Nephron (organoid): Measurements from ENCODE around the gene SPON1.
"Not testable (repeated sequence)": the region's sequence is repeated elsewhere in the genome, so short reads cannot be mapped to it uniquely, and the experiment has no call there.

Experiments used
- H3K27ac Mint-ChIP-seq, 3 experiments: 2 replicates each; pipeline ENCODE4 v1.8.0; 2020; ENCODE audit warnings: mixed read lengths in 3 of 3, mild to moderate bottlenecking in 2 of 3, moderate library complexity in 1 of 3
- H3K27me3 Mint-ChIP-seq: 2 replicates; pipeline ENCODE4 v1.8.0; 2021; ENCODE audit warnings: low read depth, mild to moderate bottlenecking, moderate library complexity, mixed read lengths
- H3K36me3 Mint-ChIP-seq: 2 replicates; pipeline ENCODE4 v1.8.0; 2020; ENCODE audit warnings: low read depth, mixed read lengths
- H3K4me1 Mint-ChIP-seq: 2 replicates; pipeline ENCODE4 v1.8.0; 2020; ENCODE audit warnings: mixed read lengths
- H3K4me3 Mint-ChIP-seq, 3 experiments: 2 replicates each; pipeline ENCODE4 v1.8.0; 2020; ENCODE audit warnings: mild to moderate bottlenecking in 3 of 3, mixed read lengths in 3 of 3, moderate library complexity in 2 of 3
- H3K9me3 Mint-ChIP-seq: 2 replicates; pipeline ENCODE4 v1.8.0; 2020; ENCODE audit warnings: mixed read lengths
- TF ChIP-seq, protein P1 (sequence below), 3 experiments: fragments of 200-600 bp; sonication (generic); IDR thresholded peaks; one replicate each; pipeline ENCODE4 v1.5.0; 2021; ENCODE audit warnings: antibody characterized with exemption in 3 of 3; ENCODE audit not compliant: unreplicated experiment in 3 of 3

Gene SPON1

GRCh38 chr11:13923716-13924650 is 38.5 kb upstream of the SPON1 start:
- peak overlapping the region in 1 of 3 experiments; percentile 1 for H3K4me3 Mint-ChIP-seq
- TF ChIP-seq, protein P1, sequence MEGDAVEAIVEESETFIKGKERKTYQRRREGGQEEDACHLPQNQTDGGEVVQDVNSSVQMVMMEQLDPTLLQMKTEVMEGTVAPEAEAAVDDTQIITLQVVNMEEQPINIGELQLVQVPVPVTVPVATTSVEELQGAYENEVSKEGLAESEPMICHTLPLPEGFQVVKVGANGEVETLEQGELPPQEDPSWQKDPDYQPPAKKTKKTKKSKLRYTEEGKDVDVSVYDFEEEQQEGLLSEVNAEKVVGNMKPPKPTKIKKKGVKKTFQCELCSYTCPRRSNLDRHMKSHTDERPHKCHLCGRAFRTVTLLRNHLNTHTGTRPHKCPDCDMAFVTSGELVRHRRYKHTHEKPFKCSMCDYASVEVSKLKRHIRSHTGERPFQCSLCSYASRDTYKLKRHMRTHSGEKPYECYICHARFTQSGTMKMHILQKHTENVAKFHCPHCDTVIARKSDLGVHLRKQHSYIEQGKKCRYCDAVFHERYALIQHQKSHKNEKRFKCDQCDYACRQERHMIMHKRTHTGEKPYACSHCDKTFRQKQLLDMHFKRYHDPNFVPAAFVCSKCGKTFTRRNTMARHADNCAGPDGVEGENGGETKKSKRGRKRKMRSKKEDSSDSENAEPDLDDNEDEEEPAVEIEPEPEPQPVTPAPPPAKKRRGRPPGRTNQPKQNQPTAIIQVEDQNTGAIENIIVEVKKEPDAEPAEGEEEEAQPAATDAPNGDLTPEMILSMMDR (IDR thresholded peaks at IDR 0.05; ENCODE audit: unreplicated experiment in 3 of 3), result no peak
- peaks cover 10% of the 10 kb centered on the region for H3K27me3 Mint-ChIP-seq
- H3K4me1 Mint-ChIP-seq, result peaks cover 35% of the 10 kb centered on the region
- H3K9me3 Mint-ChIP-seq, result no peaks in the 10 kb centered on the region
- no peaks in the 10 kb centered on the region for H3K36me3 Mint-ChIP-seq
- H3K27ac Mint-ChIP-seq, result peak overlapping the region; percentile 18 to 94 (median 92)

- peaks cover 42% of the 10 kb centered on the region for H3K4me1 Mint-ChIP-seq
- no peaks in the 10 kb centered on the region for H3K9me3 Mint-ChIP-seq
- no peak overlapping the region for H3K4me3 Mint-ChIP-seq
- H3K27ac Mint-ChIP-seq, result peak overlapping the region; percentile 18 to 57 (median 48)
- peaks cover 14% of the 10 kb centered on the region for H3K27me3 Mint-ChIP-seq
- H3K36me3 Mint-ChIP-seq, result no peaks in the 10 kb centered on the region
- TF ChIP-seq, protein P1 (IDR thresholded peaks at IDR 0.05; ENCODE audit: unreplicated experiment in 3 of 3), result no peak
Measured at GRCh38 chr11:13924801-13925327, 37.7 kb upstream of the SPON1 start.

DNA sequence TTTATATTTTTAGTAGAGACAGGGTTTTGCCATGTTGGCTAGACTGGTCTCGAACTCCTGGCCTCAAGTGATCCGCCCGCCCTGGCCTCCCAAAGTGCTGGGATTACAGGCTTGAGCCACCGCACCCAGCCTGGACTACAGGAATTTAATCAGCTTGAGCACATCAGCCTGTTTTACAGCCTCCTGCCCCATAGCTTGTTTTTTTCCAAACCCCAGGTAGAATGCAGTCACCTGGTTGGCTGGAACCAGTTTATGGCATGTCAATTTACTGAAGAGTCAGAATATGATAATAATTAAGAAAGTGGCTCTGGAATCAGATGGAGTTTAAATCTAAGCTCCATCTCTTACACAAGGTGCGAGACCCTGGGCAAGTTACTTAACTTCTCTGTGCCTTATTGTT is 36.2 kb upstream of the SPON1 start:
- not testable (repeated sequence) for H3K27me3 Mint-ChIP-seq, H3K4me3 Mint-ChIP-seq, H3K36me3 Mint-ChIP-seq, H3K9me3 Mint-ChIP-seq, H3K27ac Mint-ChIP-seq
- H3K4me1 Mint-ChIP-seq, result peaks cover 33% of the 10 kb centered on the region

DNA sequence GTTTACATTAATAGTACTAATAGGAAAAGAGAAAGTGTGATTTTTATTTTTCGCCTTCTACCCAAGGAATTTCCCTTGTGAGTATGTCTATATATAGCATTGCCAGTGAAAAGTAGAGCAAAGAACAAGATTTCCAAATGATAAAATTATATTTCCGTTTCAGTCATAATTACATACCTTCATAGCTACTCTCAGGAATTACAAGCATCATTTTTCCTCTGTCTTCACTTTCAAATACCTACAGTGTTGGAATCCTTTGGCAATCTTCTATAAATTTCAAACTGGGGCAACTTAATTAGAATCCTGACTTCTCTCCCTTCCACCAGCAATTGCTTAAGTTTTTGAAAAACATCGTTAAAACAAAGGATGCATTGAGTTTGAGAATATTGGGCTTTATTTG is 35.5 kb upstream of the SPON1 start:
- TF ChIP-seq, protein P1 (IDR thresholded peaks at IDR 0.05; ENCODE audit: unreplicated experiment in 3 of 3), result no peak
- no peaks in the 10 kb centered on the region for H3K9me3 Mint-ChIP-seq
- H3K27ac Mint-ChIP-seq, result peak overlapping the region in 2 of 3 experiments; percentile 14 to 61
- no peak overlapping the region for H3K4me3 Mint-ChIP-seq
- peaks cover 8% of the 10 kb centered on the region for H3K27me3 Mint-ChIP-seq
- H3K36me3 Mint-ChIP-seq, result no peaks in the 10 kb centered on the region
- H3K4me1 Mint-ChIP-seq, result peaks cover 33% of the 10 kb centered on the region

GRCh38 chr11:13927481-13927880 is 35.0 kb upstream of the SPON1 start:
- Mint-ChIP-seq H3K27ac (peak overlapping the region in 1 of 3 experiments; percentile 84), H3K4me1 (peaks cover 32% of the 10 kb centered on the region), H3K4me3 (no peak overlapping the region), H3K36me3 (no peaks in the 10 kb centered on the region), H3K9me3 (no peaks in the 10 kb centered on the region), H3K27me3 (peaks cover 8% of the 10 kb centered on the region)
- TF ChIP-seq, protein P1 (IDR thresholded peaks at IDR 0.05; ENCODE audit: unreplicated experiment in 3 of 3), result no peak

DNA sequence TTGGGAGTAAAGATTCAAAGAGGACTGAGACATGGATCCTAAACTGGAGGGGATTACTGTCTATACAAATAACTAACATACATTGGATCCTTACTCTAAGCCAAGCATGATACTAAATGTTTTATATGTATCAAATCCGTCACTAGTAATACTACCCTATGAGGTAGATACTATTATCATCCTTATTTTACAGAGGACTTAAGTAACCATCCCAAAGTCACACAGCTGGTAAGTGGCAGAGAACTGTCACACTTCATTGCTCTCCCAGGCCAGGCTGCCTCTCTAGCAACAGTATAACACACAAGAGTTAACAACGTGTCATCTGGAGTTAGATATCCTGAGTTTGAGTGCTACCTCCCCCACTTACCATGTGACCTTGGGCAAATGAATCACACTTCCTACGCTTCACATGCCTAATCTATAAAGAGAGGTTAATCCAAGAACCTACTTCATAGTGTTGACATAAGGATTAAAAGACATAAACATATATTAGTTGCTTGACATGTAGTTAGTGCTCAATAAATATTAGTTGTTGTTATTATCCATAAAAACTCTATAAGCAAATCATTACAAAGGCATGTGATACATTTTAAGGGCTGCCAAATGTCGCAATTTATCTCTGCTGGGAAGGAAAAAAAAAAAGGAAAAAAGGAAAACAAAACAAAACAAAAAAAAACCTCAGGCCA is 33.8 kb upstream of the SPON1 start:
- Mint-ChIP-seq H3K9me3 (no peaks in the 10 kb centered on the region), H3K36me3 (no peaks in the 10 kb centered on the region), H3K27me3 (peaks cover 8% of the 10 kb centered on the region), H3K4me1 (peaks cover 26% of the 10 kb centered on the region), H3K4me3 (no peak overlapping the region), H3K27ac (peak overlapping the region; percentile 81 to 84 (median 83))
- TF ChIP-seq, protein P1 (IDR thresholded peaks at IDR 0.05; ENCODE audit: unreplicated experiment in 3 of 3), result no peak
